Endothelial cell of umbilical vein (primary cell): Measurements from ENCODE around the gene PPOX. TPM values are rescaled to one million over a fixed set of nuclear protein-coding genes. Genes with fewer than 3 reads are reported as not detected.

Source experiments
- BruUV-seq: library from RNA; stranded (reverse); fragments of 400-500 nt; replicated peaks from 2 replicates; lab custom pipeline; 2021; lab: Mats Ljungman, UMichigan
- CTCF ChIA-PET: fragments of 300-600, 350-600 bp; sonication (Branson Sonifier 250); formaldehyde crosslinking; loops from one replicate; lab custom pipeline; 2021; ENCODE audit warnings: antibody characterized with exemption, inconsistent platforms; lab: Charles Lee
- POLR2A ChIA-PET: fragments of 300-600, 350-600 bp; sonication (Branson Sonifier 250); formaldehyde crosslinking; loops from one replicate; lab custom pipeline; 2021; ENCODE audit warnings: antibody characterized with exemption, inconsistent platforms; lab: Charles Lee
- DNase-seq: peaks from one replicate; pipeline ENCODE4 v3.0.0-alpha.2; 2011; ENCODE audit warnings: low read depth, low spot score
- FAIRE-seq: peaks from 2 replicates; lab custom pipeline; 2011; peaks lifted over from hg19 to GRCh38; lab: Jason Lieb, UNC
- H2AFZ ChIP-seq: 2 replicates; pipeline ENCODE4 v1.6.0; 2012; ENCODE audit warnings: low read depth, low read length, control low read depth, inconsistent platforms
- H3K27ac ChIP-seq: 2 replicates; pipeline ENCODE4 v1.5.1; 2011; ENCODE audit warnings: low read depth, mild to moderate bottlenecking, control low read depth, low read length, moderate library complexity; ENCODE audit not compliant: insufficient read depth
- H3K27me3 ChIP-seq, 2 experiments: 2 replicates each; pipeline versions ENCODE4 v1.6.0 to v1.6.1; 2011; ENCODE audit warnings: low read length in 2 of 2, mixed read lengths in 1 of 2; ENCODE audit not compliant: control insufficient read depth in 2 of 2, insufficient read depth in 2 of 2
- H3K36me3 ChIP-seq, 2 experiments: 2 replicates in 1 of 2; 3 replicates in 1 of 2; pipeline ENCODE4 v1.5.1; 2011; ENCODE audit warnings: low read length in 2 of 2, mild to moderate bottlenecking in 1 of 2, moderate library complexity in 1 of 2; ENCODE audit not compliant: control insufficient read depth in 2 of 2, insufficient read depth in 2 of 2; ENCODE audit errors: extremely low read depth in 1 of 2
- H3K4me1 ChIP-seq: 3 replicates; pipeline ENCODE4 v1.5.1; 2011; ENCODE audit warnings: mild to moderate bottlenecking, low read length; ENCODE audit not compliant: control insufficient read depth, insufficient read depth; ENCODE audit errors: extremely low read depth
- H3K4me2 ChIP-seq: 2 replicates; pipeline ENCODE4 v1.6.1; 2011; ENCODE audit warnings: low read length, control low read depth, mixed read lengths; ENCODE audit not compliant: insufficient read depth
- H3K4me3 ChIP-seq, 3 experiments: fragments of 200-600 bp in 1 of 3; sonication (generic), shearing (Covaris generic) in 1 of 3; replicated peaks in 1 of 3; 2 replicates each; pipeline ENCODE4 v1.5.1; 2011 to 2016; ENCODE audit warnings: control low read depth in 3 of 3, low read length in 3 of 3, mild to moderate bottlenecking in 2 of 3, inconsistent platforms in 1 of 3, low read depth in 1 of 3, moderate library complexity in 1 of 3; ENCODE audit not compliant: insufficient read depth in 1 of 3
- H3K79me2 ChIP-seq: 2 replicates; pipeline ENCODE4 v1.6.0; 2012; ENCODE audit warnings: low read length, inconsistent platforms; ENCODE audit not compliant: control insufficient read depth, insufficient read depth
- H3K9ac ChIP-seq: replicated peaks from 2 replicates; pipeline ENCODE3; 2011; ENCODE audit warnings: low read length, control low read depth; ENCODE audit not compliant: insufficient read depth; ENCODE audit errors: extremely low read depth
- H3K9me1 ChIP-seq: replicated peaks from 3 replicates; pipeline ENCODE4 v1.6.0; 2011; ENCODE audit warnings: mild to moderate bottlenecking, low read length; ENCODE audit not compliant: control insufficient read depth, insufficient read depth; ENCODE audit errors: extremely low read depth
- H3K9me3 ChIP-seq: replicated peaks from 2 replicates; pipeline ENCODE4 v1.5.1; 2012; ENCODE audit warnings: low read length, inconsistent platforms; ENCODE audit not compliant: control insufficient read depth, insufficient read depth
- H4K20me1 ChIP-seq: replicated peaks from 2 replicates; pipeline ENCODE3; 2011; ENCODE audit warnings: mild to moderate bottlenecking, low read length; ENCODE audit not compliant: control insufficient read depth, insufficient read depth; ENCODE audit errors: extremely low read depth
- FOS ChIP-seq: IDR thresholded peaks from 2 replicates; pipeline ENCODE4 v1.6.1; 2011; ENCODE audit warnings: mild to moderate bottlenecking, low read length, moderate library complexity, borderline replicate concordance; ENCODE audit not compliant: insufficient read depth
- dilution Hi-C: fragments of 300-500 bp; cut with MboI; formaldehyde crosslinking; loops from one replicate; pipeline ENCODE4 v1.15.0; 2019; ENCODE audit warnings: low sequenced_read_pairs; ENCODE audit not compliant: extremely low pct_ligation_motif_present
- intact Hi-C: fragments of 100-400 bp; cut with micrococcal nuclease; formaldehyde crosslinking; loops from one replicate; pipeline ENCODE4 v1.10.0; 2022
- polyA plus RNA-seq, 4 experiments: library from polyadenylated mRNA; depleted of rRNA in 3 of 4; stranded (reverse) in 3 of 4; unstranded in 1 of 4; fragments of >200 nt; gene quantifications; 2 replicates each; pipeline versions ENCODE4 v1.2.1 to v1.2.3, GENCODE V29; 2011 to 2012; ENCODE audit warnings: missing spikeins in 1 of 4
- total RNA-seq: library from RNA; stranded (reverse); gene quantifications from 2 replicates; pipeline ENCODE4 v1.2.3, GENCODE V29; 2021
- TF ChIP-seq, protein P1 (sequence below), 2 donors: IDR thresholded peaks; 1 replicate in 1 of 2; 2 replicates in 1 of 2; pipeline ENCODE4 v1.5.1; 2011; ENCODE audit warnings: low read length in 2 of 2, mild to moderate bottlenecking in 2 of 2, moderate library complexity in 2 of 2, control low read depth in 1 of 2, inconsistent platforms in 1 of 2, low read depth in 1 of 2; ENCODE audit not compliant: insufficient read depth in 1 of 2; ENCODE audit errors: extremely low read depth in 1 of 2

PPOX gene
- total and polyA plus RNA-seq, 2 donors (not counting 3 experiments of a cell fraction or from before 2014, with no cell fraction given) = 26.4 to 28.5 TPM

DNA sequence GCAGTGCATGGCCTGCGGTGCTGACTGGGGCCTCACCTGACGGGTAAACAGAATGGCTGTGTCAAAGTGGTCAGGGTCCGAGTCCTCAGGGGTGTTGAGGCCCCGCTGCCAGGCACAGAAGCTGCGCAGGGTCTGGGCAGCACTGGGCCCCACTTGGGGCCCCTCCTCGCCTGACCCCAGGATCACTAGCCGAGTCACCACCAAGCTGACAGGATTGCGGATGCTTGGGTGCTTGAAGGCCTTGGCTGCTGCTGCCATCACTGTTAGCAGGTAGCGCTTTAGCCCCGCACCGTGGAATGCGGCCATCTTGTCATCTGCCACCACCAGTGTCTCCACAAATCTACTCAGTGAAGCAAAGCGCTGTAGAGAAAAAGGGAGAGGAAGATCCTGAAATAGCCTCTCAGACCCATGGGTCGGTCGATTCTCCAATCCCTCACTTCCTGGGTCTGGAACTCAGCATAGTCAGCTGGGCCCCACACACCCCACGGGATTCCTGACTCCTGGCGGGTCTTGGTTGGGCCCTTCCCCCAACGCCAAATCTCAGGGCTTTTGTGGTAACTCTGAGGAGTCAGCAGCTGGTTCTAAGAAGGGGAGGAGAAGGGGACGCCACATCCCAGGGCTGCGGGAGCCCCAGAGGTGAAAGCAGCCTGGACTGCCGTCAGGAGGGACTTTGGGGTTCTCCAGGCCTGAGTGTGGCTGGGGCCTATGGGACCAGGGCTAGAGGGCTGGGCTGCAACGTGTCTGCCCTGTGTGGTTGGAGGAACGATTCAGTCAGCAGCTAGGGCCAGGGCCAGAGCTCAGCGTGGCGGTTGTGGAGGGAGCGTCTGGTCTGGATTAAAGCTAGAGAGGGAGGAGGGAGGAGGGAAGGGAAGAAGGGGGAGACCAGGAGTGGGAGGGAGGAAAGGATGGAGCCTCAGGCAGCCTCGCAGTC lies 30.6 kb downstream of the PPOX start:
- BruUV-seq = no TSS peak
- peak overlapping the region; percentile 1 for H2AFZ ChIP-seq
- H4K20me1 ChIP-seq = no peaks in the 10 kb centered on the region
- POLR2A ChIA-PET = no interaction called here
- H3K4me3 ChIP-seq = peak overlapping the region; percentile 26 to 51 (median 40)
- dilution Hi-C loops = no loop called here
- no peaks in the 10 kb centered on the region for H3K27me3 ChIP-seq
- FAIRE-seq = no peak
- no peaks in the 10 kb centered on the region for H3K9me3 ChIP-seq
- intact Hi-C loops = no loop called here
- no peak for TF ChIP-seq FOS
- TF ChIP-seq, protein P1, sequence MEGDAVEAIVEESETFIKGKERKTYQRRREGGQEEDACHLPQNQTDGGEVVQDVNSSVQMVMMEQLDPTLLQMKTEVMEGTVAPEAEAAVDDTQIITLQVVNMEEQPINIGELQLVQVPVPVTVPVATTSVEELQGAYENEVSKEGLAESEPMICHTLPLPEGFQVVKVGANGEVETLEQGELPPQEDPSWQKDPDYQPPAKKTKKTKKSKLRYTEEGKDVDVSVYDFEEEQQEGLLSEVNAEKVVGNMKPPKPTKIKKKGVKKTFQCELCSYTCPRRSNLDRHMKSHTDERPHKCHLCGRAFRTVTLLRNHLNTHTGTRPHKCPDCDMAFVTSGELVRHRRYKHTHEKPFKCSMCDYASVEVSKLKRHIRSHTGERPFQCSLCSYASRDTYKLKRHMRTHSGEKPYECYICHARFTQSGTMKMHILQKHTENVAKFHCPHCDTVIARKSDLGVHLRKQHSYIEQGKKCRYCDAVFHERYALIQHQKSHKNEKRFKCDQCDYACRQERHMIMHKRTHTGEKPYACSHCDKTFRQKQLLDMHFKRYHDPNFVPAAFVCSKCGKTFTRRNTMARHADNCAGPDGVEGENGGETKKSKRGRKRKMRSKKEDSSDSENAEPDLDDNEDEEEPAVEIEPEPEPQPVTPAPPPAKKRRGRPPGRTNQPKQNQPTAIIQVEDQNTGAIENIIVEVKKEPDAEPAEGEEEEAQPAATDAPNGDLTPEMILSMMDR (IDR thresholded peaks at IDR 0.05; ENCODE audit: extremely low read depth in 1 of 2, insufficient read depth in 1 of 2, low read depth in 1 of 2, low read length in 2 of 2) = no peak
- H3K4me2 ChIP-seq = peak overlapping the region; percentile 47
- peaks cover 54% of the 10 kb centered on the region for H3K4me1 ChIP-seq
- peak; percentile 39 for DNase-seq
- H3K9ac ChIP-seq = peak overlapping the region; percentile 42
- peaks cover 34% of the 10 kb centered on the region for H3K79me2 ChIP-seq
- H3K27ac ChIP-seq = peak overlapping the region; percentile 30
- peaks cover 0 to 3% of the 10 kb centered on the region in 2 experiments for H3K36me3 ChIP-seq
- no peaks in the 10 kb centered on the region for H3K9me1 ChIP-seq
- CTCF ChIA-PET = interaction anchor here (0.6 to 3.2 kb wide), 6 partner anchors 30 to 193 kb away, joined by 3 to 35 read pairs (median 6); partner anchors contain the start of genes PPOX and TOMM40L
